ENCODE results near the gene TRAK1. TPM values are rescaled to one million over a fixed set of nuclear protein-coding genes. Genes with fewer than 3 reads are reported as not detected.
"Not testable (repeated sequence)": the region's sequence is repeated elsewhere in the genome, so short reads cannot be mapped to it uniquely, and the experiment has no call there.

Gene TRAK1
- total and polyA plus RNA-seq, 10 of the 15 experiments (the other 5 are each of a cell fraction or from before 2014, with no cell fraction given), result 6.6 to 46.2 (median 23.7) TPM

DNA sequence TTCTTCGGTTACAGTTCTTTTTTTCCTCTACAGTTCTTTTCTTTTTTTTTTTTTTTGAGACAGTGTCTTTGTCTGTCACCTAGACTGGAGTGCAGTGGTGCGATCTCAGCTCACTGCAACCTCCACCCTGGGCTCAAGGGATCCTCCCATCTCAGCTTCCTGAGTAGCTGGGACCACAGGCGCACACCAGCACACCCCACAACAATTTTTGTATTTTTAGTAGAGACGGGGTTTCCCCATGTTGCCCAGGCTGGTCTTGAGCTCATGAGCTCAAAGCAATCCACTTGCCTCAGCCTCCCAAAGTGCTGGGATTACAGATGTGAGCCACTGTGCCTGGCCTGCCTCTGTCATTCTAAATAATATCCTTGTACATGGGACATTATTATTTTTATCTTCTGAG lies 42.6 kb upstream of the TRAK1 start:
- H3K4me2 ChIP-seq (ENCODE audit: control insufficient read depth, insufficient read depth), result peak overlapping the region; percentile 93

DNA sequence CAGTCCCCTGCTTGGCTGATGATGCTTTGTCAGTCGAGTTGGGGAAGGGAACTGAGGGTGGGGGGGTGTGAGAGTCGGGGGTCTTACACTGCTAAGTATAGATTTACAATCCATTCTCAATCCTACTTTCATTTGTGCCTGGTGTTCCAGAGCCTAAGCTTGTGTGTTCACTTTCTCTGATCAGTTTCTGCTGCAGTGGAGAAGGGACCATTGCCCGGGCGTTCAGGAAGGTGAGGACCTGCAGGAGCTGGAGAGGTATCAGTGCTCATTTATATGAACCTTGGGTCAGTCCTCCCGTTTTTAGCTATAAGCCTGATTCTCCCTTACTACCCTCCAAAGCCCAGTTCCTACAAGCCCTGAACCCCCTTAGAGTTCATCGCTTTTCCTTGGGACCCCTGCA lies 41.0 kb upstream of the TRAK1 start:
- RAD21 ChIA-PET (ENCODE audit: unreplicated experiment), result interaction anchor here (0.7 to 1.1 kb wide), 2 partner anchors 14 to 88 kb away, joined by 3 to 5 read pairs; partner anchors contain the start of gene ULK4
- no TSS peak for BruUV-seq (replicated peaks)
- Histone ChIP-seq H3K27me3 (replicated peaks in 1 of 2; ENCODE audit: control insufficient read depth in 2 of 2, insufficient read depth in 2 of 2, low read length in 1 of 2) (no peaks in the 10 kb centered on the region), H2AFZ (ENCODE audit: control insufficient read depth, low read depth, low read length) (no peak overlapping the region), H3K9ac (ENCODE audit: control insufficient read depth, insufficient read depth, low read length) (no peak overlapping the region), H3K4me3 (no peak overlapping the region), H3K9me3 (replicated peaks; ENCODE audit: control insufficient read depth, insufficient read depth, low read length) (no peaks in the 10 kb centered on the region), H3K4me1 (ENCODE audit: control insufficient read depth, insufficient read depth, low read length) (peaks cover 44% of the 10 kb centered on the region), H4K20me1 (ENCODE audit: control insufficient read depth, insufficient read depth) (0 out of 2 replicates have a peak, but pooled peaks cover 2% of the 10 kb centered on the region), H3K4me2 (ENCODE audit: control insufficient read depth, insufficient read depth) (no peak overlapping the region), H3K79me2 (ENCODE audit: control insufficient read depth, insufficient read depth, low read length) (peaks cover 88% of the 10 kb centered on the region), H3K27ac (ENCODE audit: control insufficient read depth, insufficient read depth) (no peak overlapping the region), H3K36me3 (ENCODE audit: control insufficient read depth in 2 of 2, insufficient read depth in 2 of 2, low read length in 1 of 2) (no peaks in the 10 kb centered on the region; a peak in 1 of 4 replicates)
- CTCF ChIA-PET, result interaction anchor here (0.7 to 3.3 kb wide), 5 partner anchors 13 to 141 kb away, joined by 3 to 20 read pairs (median 5); no protein-coding TSS in a partner anchor
- no peak for FAIRE-seq
- DNase-seq (ENCODE audit: low read depth, low spot score), result no peak
- intact Hi-C loops (cut with micrococcal nuclease; ENCODE audit: unreplicated experiment) (no loop called here), in situ Hi-C loops (cut with MboI) (no loop called here)
- no peak for ATAC-seq
- WGBS (ENCODE audit: insufficient coverage, insufficient replicate concordance, low lambda C conversion rate, missing lambda C conversion rate), result 90% methylated on average over 6 of the region's 6 CpGs
- SMC1A ChIA-PET (ENCODE audit: uncharacterized antibody, unreplicated experiment), result interaction anchor here (1.0 to 9.9 kb wide), 11 partner anchors 7 to 49 kb away, joined by 3 to 109 read pairs (median 8); no protein-coding TSS in a partner anchor
- POLR2A ChIA-PET, result interaction anchor here (2.5 kb wide), 1 partner anchor 17 kb away, joined by 10 read pairs; no protein-coding TSS in a partner anchor
- TF ChIP-seq, protein P1, sequence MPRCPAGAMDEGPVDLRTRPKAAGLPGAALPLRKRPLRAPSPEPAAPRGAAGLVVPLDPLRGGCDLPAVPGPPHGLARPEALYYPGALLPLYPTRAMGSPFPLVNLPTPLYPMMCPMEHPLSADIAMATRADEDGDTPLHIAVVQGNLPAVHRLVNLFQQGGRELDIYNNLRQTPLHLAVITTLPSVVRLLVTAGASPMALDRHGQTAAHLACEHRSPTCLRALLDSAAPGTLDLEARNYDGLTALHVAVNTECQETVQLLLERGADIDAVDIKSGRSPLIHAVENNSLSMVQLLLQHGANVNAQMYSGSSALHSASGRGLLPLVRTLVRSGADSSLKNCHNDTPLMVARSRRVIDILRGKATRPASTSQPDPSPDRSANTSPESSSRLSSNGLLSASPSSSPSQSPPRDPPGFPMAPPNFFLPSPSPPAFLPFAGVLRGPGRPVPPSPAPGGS (IDR thresholded peaks at IDR 0.05; ENCODE audit: borderline replicate concordance, insufficient read depth, low read depth, low read length, poor library complexity, severe bottlenecking), result no peak
- TF ChIP-seq, protein P2, sequence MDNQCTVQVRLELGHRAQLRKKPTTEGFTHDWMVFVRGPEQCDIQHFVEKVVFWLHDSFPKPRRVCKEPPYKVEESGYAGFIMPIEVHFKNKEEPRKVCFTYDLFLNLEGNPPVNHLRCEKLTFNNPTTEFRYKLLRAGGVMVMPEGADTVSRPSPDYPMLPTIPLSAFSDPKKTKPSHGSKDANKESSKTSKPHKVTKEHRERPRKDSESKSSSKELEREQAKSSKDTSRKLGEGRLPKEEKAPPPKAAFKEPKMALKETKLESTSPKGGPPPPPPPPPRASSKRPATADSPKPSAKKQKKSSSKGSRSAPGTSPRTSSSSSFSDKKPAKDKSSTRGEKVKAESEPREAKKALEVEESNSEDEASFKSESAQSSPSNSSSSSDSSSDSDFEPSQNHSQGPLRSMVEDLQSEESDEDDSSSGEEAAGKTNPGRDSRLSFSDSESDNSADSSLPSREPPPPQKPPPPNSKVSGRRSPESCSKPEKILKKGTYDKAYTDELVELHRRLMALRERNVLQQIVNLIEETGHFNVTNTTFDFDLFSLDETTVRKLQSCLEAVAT (IDR thresholded peaks at IDR 0.05), result no peak
- TF ChIP-seq MXI1 (IDR thresholded peaks at IDR 0.05; ENCODE audit: low read depth, low read length), result no peak
- no peak for TF ChIP-seq IKZF1 (conservative IDR thresholded peaks at IDR 0.05)
- TF ChIP-seq, protein P3, sequence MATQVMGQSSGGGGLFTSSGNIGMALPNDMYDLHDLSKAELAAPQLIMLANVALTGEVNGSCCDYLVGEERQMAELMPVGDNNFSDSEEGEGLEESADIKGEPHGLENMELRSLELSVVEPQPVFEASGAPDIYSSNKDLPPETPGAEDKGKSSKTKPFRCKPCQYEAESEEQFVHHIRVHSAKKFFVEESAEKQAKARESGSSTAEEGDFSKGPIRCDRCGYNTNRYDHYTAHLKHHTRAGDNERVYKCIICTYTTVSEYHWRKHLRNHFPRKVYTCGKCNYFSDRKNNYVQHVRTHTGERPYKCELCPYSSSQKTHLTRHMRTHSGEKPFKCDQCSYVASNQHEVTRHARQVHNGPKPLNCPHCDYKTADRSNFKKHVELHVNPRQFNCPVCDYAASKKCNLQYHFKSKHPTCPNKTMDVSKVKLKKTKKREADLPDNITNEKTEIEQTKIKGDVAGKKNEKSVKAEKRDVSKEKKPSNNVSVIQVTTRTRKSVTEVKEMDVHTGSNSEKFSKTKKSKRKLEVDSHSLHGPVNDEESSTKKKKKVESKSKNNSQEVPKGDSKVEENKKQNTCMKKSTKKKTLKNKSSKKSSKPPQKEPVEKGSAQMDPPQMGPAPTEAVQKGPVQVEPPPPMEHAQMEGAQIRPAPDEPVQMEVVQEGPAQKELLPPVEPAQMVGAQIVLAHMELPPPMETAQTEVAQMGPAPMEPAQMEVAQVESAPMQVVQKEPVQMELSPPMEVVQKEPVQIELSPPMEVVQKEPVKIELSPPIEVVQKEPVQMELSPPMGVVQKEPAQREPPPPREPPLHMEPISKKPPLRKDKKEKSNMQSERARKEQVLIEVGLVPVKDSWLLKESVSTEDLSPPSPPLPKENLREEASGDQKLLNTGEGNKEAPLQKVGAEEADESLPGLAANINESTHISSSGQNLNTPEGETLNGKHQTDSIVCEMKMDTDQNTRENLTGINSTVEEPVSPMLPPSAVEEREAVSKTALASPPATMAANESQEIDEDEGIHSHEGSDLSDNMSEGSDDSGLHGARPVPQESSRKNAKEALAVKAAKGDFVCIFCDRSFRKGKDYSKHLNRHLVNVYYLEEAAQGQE (IDR thresholded peaks at IDR 0.05; ENCODE audit: low read depth, low read length), result no peak
- TF ChIP-seq RAD51 (IDR thresholded peaks at IDR 0.05), result no peak

More for the DNA sequence above, 42.6 kb upstream of the TRAK1 start:
- POLR2A ChIA-PET, result interaction anchor here (0.6 to 2.7 kb wide), 7 partner anchors 18 to 639 kb away, joined by 3 to 15 read pairs (median 7); no protein-coding TSS in a partner anchor
- H4K20me1 ChIP-seq (ENCODE audit: control insufficient read depth, insufficient read depth); in situ Hi-C loops (cut with MboI); H3K27me3 ChIP-seq (replicated peaks in 1 of 2; ENCODE audit: control insufficient read depth in 2 of 2, insufficient read depth in 2 of 2, low read length in 1 of 2); DNase-seq (ENCODE audit: low read depth, low spot score); H2AFZ ChIP-seq (ENCODE audit: control insufficient read depth, low read depth, low read length); BruUV-seq (replicated peaks); H3K9ac ChIP-seq (ENCODE audit: control insufficient read depth, insufficient read depth, low read length); FAIRE-seq; H3K9me3 ChIP-seq (replicated peaks; ENCODE audit: control insufficient read depth, insufficient read depth, low read length); H3K36me3 ChIP-seq (ENCODE audit: control insufficient read depth in 2 of 2, insufficient read depth in 2 of 2, low read length in 1 of 2): not testable (repeated sequence)
- ATAC-seq, result peak; percentile 69
- CTCF ChIA-PET, result interaction anchor here (1.5 to 3.3 kb wide), 5 partner anchors 22 to 143 kb away, joined by 4 to 20 read pairs (median 5); no protein-coding TSS in a partner anchor
- H3K4me1 ChIP-seq (ENCODE audit: control insufficient read depth, insufficient read depth, low read length), result peaks cover 57% of the 10 kb centered on the region
- RAD21 ChIA-PET (ENCODE audit: unreplicated experiment), result interaction anchor here (0.6 to 3.1 kb wide), 7 partner anchors 18 to 51 kb away, joined by 4 to 9 read pairs (median 4); no protein-coding TSS in a partner anchor
- peak overlapping the region; percentile 67 for H3K27ac ChIP-seq (ENCODE audit: control insufficient read depth, insufficient read depth)
- H3K4me3 ChIP-seq, result peak overlapping the region; percentile 49; the same call in 1 of the 2 replicates
- SMC1A ChIA-PET (ENCODE audit: uncharacterized antibody, unreplicated experiment), result interaction anchor here (0.6 to 9.9 kb wide), 9 partner anchors 9 to 243 kb away, joined by 3 to 109 read pairs (median 8); no protein-coding TSS in a partner anchor
- WGBS (ENCODE audit: insufficient coverage, insufficient replicate concordance, low lambda C conversion rate, missing lambda C conversion rate), result 0% methylated on average over 4 of the region's 4 CpGs
- TF ChIP-seq RUNX3 (IDR thresholded peaks at IDR 0.05; ENCODE audit: low read length), result 0 out of 2 replicates have a peak, but pooled peaks have one; percentile 24
- 0 out of 4 replicates have a peak, but pooled peaks have one; percentile 13 to 24 for TF ChIP-seq IKZF2 (IDR thresholded peaks at IDR 0.05)
- TF ChIP-seq ZNF384 (IDR thresholded peaks at IDR 0.05; ENCODE audit: borderline replicate concordance, low read depth, low read length), result 0 out of 2 replicates have a peak, but pooled peaks have one; percentile 22
- 0 out of 2 replicates have a peak, but pooled peaks have one; percentile 31 for TF ChIP-seq EED (IDR thresholded peaks at IDR 0.05; ENCODE audit: low read depth)
- 0 out of 2 replicates have a peak, but pooled peaks have one; percentile 28 for TF ChIP-seq NBN (IDR thresholded peaks at IDR 0.05)
- H3K79me2 ChIP-seq (ENCODE audit: control insufficient read depth, insufficient read depth, low read length), result peaks cover 92% of the 10 kb centered on the region
- intact Hi-C loops (cut with micrococcal nuclease; ENCODE audit: unreplicated experiment), result loop anchor here (5.0 kb wide), 1 partner anchor 36 kb away; no protein-coding TSS in a partner anchor

All from GM12878 (cell line).